ENCODE measurements around the gene MARCHF10. TPM values are rescaled to one million over a fixed set of nuclear protein-coding genes. Genes with fewer than 3 reads are reported as not detected.
"Not testable (repeated sequence)": the region's sequence is repeated elsewhere in the genome, so short reads cannot be mapped to it uniquely, and the experiment has no call there.

The MARCHF10 gene
- total RNA-seq, 1 donor from 2014 or later: not detected

GRCh38 chr17:62692721-62693431 is 115.2 kb downstream of the MARCHF10 start:
- H3K4me3 Mint-ChIP-seq: no peak overlapping the region
- no peak for DNase-seq

GRCh38 chr17:62692159-62692651 is 115.9 kb downstream of the MARCHF10 start:
- H3K27me3 Mint-ChIP-seq: no peaks in the 10 kb centered on the region
- H3K27ac Mint-ChIP-seq: no peak overlapping the region

More at GRCh38 chr17:62692721-62693431, 115.2 kb downstream of the MARCHF10 start:
- H3K4me1 Mint-ChIP-seq: no peaks in the 10 kb centered on the region
- H3K27ac Mint-ChIP-seq: no peak overlapping the region
- H3K36me3 Mint-ChIP-seq (ENCODE audit: low read depth): no peaks in the 10 kb centered on the region
- intact Hi-C loops (cut with micrococcal nuclease): no loop called here
- no peaks in the 10 kb centered on the region for H3K27me3 Mint-ChIP-seq
- H3K9me3 Mint-ChIP-seq: no peaks in the 10 kb centered on the region

GRCh38 chr17:62691589-62691915 is 116.6 kb downstream of the MARCHF10 start:
- H3K27me3 Mint-ChIP-seq; intact Hi-C loops (cut with micrococcal nuclease); H3K36me3 Mint-ChIP-seq (ENCODE audit: low read depth); H3K27ac Mint-ChIP-seq; H3K4me1 Mint-ChIP-seq; H3K4me3 Mint-ChIP-seq; DNase-seq; H3K9me3 Mint-ChIP-seq: not testable (repeated sequence)

More at GRCh38 chr17:62692159-62692651, 115.9 kb downstream of the MARCHF10 start:
- no peaks in the 10 kb centered on the region for H3K4me1 Mint-ChIP-seq
- intact Hi-C loops (cut with micrococcal nuclease): no loop called here
- no peaks in the 10 kb centered on the region for H3K9me3 Mint-ChIP-seq
- H3K36me3 Mint-ChIP-seq (ENCODE audit: low read depth): no peaks in the 10 kb centered on the region
- no peak overlapping the region for H3K4me3 Mint-ChIP-seq
- DNase-seq: no peak

GRCh38 chr17:62690168-62690897 is 117.8 kb downstream of the MARCHF10 start:
- intact Hi-C loops (cut with micrococcal nuclease): no loop called here
- no peaks in the 10 kb centered on the region for H3K9me3 Mint-ChIP-seq
- DNase-seq: no peak
- H3K4me1 Mint-ChIP-seq: no peaks in the 10 kb centered on the region
- no peaks in the 10 kb centered on the region for H3K27me3 Mint-ChIP-seq
- no peak overlapping the region for H3K4me3 Mint-ChIP-seq
- H3K27ac Mint-ChIP-seq: no peak overlapping the region
- H3K36me3 Mint-ChIP-seq (ENCODE audit: low read depth): no peaks in the 10 kb centered on the region

- no peak overlapping the region for H3K27ac Mint-ChIP-seq
- intact Hi-C loops (cut with micrococcal nuclease): no loop called here
- H3K9me3 Mint-ChIP-seq: no peaks in the 10 kb centered on the region
- H3K36me3 Mint-ChIP-seq (ENCODE audit: low read depth): no peaks in the 10 kb centered on the region
- DNase-seq: no peak
- H3K4me3 Mint-ChIP-seq: no peak overlapping the region
- H3K4me1 Mint-ChIP-seq: no peaks in the 10 kb centered on the region
- H3K27me3 Mint-ChIP-seq: no peaks in the 10 kb centered on the region
Measured at GRCh38 chr17:62689441-62690167, 118.5 kb downstream of the MARCHF10 start.

- Mint-ChIP-seq H3K4me3 (no peak overlapping the region), H3K4me1 (no peaks in the 10 kb centered on the region), H3K27ac (no peak overlapping the region), H3K9me3 (no peaks in the 10 kb centered on the region), H3K36me3 (ENCODE audit: low read depth) (no peaks in the 10 kb centered on the region), H3K27me3 (peaks cover 1% of the 10 kb centered on the region)
- no peak for DNase-seq
- intact Hi-C loops (cut with micrococcal nuclease): no loop called here
Measured at GRCh38 chr17:62688398-62689160, 119.5 kb downstream of the MARCHF10 start.

GRCh38 chr17:62687997-62688396 is 120.1 kb downstream of the MARCHF10 start:
- no peaks in the 10 kb centered on the region for H3K4me1 Mint-ChIP-seq
- no peaks in the 10 kb centered on the region for H3K9me3 Mint-ChIP-seq
- H3K27me3 Mint-ChIP-seq: peaks cover 1% of the 10 kb centered on the region
- no peak overlapping the region for H3K4me3 Mint-ChIP-seq
- intact Hi-C loops (cut with micrococcal nuclease): no loop called here
- no peaks in the 10 kb centered on the region for H3K36me3 Mint-ChIP-seq (ENCODE audit: low read depth)
- H3K27ac Mint-ChIP-seq: no peak overlapping the region
- DNase-seq: no peak

- H3K36me3 Mint-ChIP-seq (ENCODE audit: low read depth): no peaks in the 10 kb centered on the region
- no peak for DNase-seq
- no peak overlapping the region for H3K27ac Mint-ChIP-seq
- H3K27me3 Mint-ChIP-seq: peaks cover 1% of the 10 kb centered on the region
- no peaks in the 10 kb centered on the region for H3K9me3 Mint-ChIP-seq
- no peak overlapping the region for H3K4me3 Mint-ChIP-seq
- intact Hi-C loops (cut with micrococcal nuclease): no loop called here
- H3K4me1 Mint-ChIP-seq: no peaks in the 10 kb centered on the region
Measured at GRCh38 chr17:62684179-62684578, 123.9 kb downstream of the MARCHF10 start.

GRCh38 chr17:62681939-62682381 is 126.2 kb downstream of the MARCHF10 start:
- Mint-ChIP-seq H3K4me1 (no peaks in the 10 kb centered on the region), H3K27ac (no peak overlapping the region), H3K9me3 (no peaks in the 10 kb centered on the region), H3K4me3 (no peak overlapping the region), H3K27me3 (peaks cover 1% of the 10 kb centered on the region), H3K36me3 (ENCODE audit: low read depth) (no peaks in the 10 kb centered on the region)
- DNase-seq: no peak
- intact Hi-C loops (cut with micrococcal nuclease): no loop called here

- Mint-ChIP-seq H3K27me3 (peaks cover 1% of the 10 kb centered on the region), H3K36me3 (ENCODE audit: low read depth) (no peaks in the 10 kb centered on the region), H3K27ac (no peak overlapping the region), H3K4me3 (no peak overlapping the region), H3K9me3 (no peaks in the 10 kb centered on the region), H3K4me1 (no peaks in the 10 kb centered on the region)
- DNase-seq: no peak
- intact Hi-C loops (cut with micrococcal nuclease): no loop called here
Measured at GRCh38 chr17:62681061-62681938, 126.8 kb downstream of the MARCHF10 start.

- no peak overlapping the region for H3K4me3 Mint-ChIP-seq
- no peak for DNase-seq
- H3K9me3 Mint-ChIP-seq: no peaks in the 10 kb centered on the region
- no peaks in the 10 kb centered on the region for H3K4me1 Mint-ChIP-seq
- no peak overlapping the region for H3K27ac Mint-ChIP-seq
- peaks cover 1% of the 10 kb centered on the region for H3K27me3 Mint-ChIP-seq
- intact Hi-C loops (cut with micrococcal nuclease): no loop called here
- H3K36me3 Mint-ChIP-seq (ENCODE audit: low read depth): no peaks in the 10 kb centered on the region
Measured at GRCh38 chr17:62680541-62681052, 127.5 kb downstream of the MARCHF10 start.

GRCh38 chr17:62679866-62680377 is 128.2 kb downstream of the MARCHF10 start:
- no peaks in the 10 kb centered on the region for H3K4me1 Mint-ChIP-seq
- intact Hi-C loops (cut with micrococcal nuclease): no loop called here
- no peaks in the 10 kb centered on the region for H3K36me3 Mint-ChIP-seq (ENCODE audit: low read depth)

More at GRCh38 chr17:62679866-62680377, 128.2 kb downstream of the MARCHF10 start:
- Mint-ChIP-seq H3K27ac (no peak overlapping the region), H3K27me3 (peaks cover 1% of the 10 kb centered on the region), H3K4me3 (no peak overlapping the region), H3K9me3 (no peaks in the 10 kb centered on the region)
- no peak for DNase-seq

All from activated CD4-positive, alpha-beta T cell treated with anti-CD3 and anti-CD28 coated beads, Interleukin-2, amount 10 ng/mL, durations not matched to agents 24 days and 14 days (primary cell).